ENCODE measurements around the gene ZMYND12. TPM values are rescaled to one million over a fixed set of nuclear protein-coding genes. Genes with fewer than 3 reads are reported as not detected.

The ZMYND12 gene
- total and polyA plus RNA-seq, 2 donors (not counting 3 experiments of a cell fraction or from before 2014, with no cell fraction given), result 0.33 to 0.40 TPM

DNA sequence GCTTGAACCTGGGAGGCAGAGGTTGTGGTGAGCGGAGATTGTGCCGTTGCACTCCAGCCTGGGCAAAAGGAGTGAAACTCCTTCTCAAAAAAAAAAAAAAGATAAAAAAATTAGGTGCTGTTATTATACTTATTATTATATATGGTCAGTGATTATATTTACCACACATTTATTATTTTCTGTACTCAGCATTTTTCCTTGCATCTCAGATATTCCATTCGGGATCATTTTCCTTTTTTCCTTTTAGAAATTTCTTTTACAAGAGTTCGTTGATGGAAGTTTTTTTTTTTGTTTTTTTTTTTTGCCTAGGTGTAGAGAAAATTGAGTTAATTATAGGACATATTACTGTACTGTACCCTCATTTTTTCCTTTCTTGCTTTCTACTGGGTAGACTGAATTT lies 20.8 kb upstream of the ZMYND12 start:
- no peak for DNase-seq (ENCODE audit: low read depth, low spot score)
- Histone ChIP-seq H3K4me1 (ENCODE audit: control insufficient read depth, extremely low read depth, insufficient read depth, low read length) (no peaks in the 10 kb centered on the region), H4K20me1 (replicated peaks; ENCODE audit: control insufficient read depth, extremely low read depth, insufficient read depth, low read length) (no peaks in the 10 kb centered on the region), H3K9me1 (replicated peaks; ENCODE audit: control insufficient read depth, extremely low read depth, insufficient read depth, low read length) (no peaks in the 10 kb centered on the region), H3K79me2 (ENCODE audit: control insufficient read depth, insufficient read depth, low read length) (no peaks in the 10 kb centered on the region), H3K36me3 (ENCODE audit: control insufficient read depth in 2 of 2, extremely low read depth in 1 of 2, insufficient read depth in 2 of 2, low read length in 2 of 2) (no peaks in the 10 kb centered on the region), H3K9ac (replicated peaks; ENCODE audit: extremely low read depth, insufficient read depth, low read length) (no peak overlapping the region), H3K4me2 (ENCODE audit: insufficient read depth, low read length) (no peak overlapping the region), H3K4me3 (replicated peaks in 1 of 3; ENCODE audit: insufficient read depth in 1 of 3, low read depth in 1 of 3, low read length in 3 of 3) (no peak overlapping the region), H3K27me3 (ENCODE audit: control insufficient read depth in 2 of 2, insufficient read depth in 2 of 2, low read length in 2 of 2) (peaks cover 0 to 4% of the 10 kb centered on the region in 2 experiments), H2AFZ (ENCODE audit: low read depth, low read length) (no peak overlapping the region), H3K9me3 (replicated peaks; ENCODE audit: control insufficient read depth, insufficient read depth, low read length) (no peaks in the 10 kb centered on the region), H3K27ac (ENCODE audit: insufficient read depth, low read depth, low read length) (no peak overlapping the region)
- no peak for FAIRE-seq
- BruUV-seq (replicated peaks), result no TSS peak
- POLR2A ChIA-PET, result no interaction called here
- intact Hi-C loops (cut with micrococcal nuclease) (no loop called here), dilution Hi-C loops (cut with MboI; ENCODE audit: extremely low pct_ligation_motif_present, low sequenced_read_pairs) (no loop called here)
- TF ChIP-seq MYC (IDR thresholded peaks at IDR 0.05; ENCODE audit: low read depth, low read length) (no peak), POLR2AphosphoS5 (IDR thresholded peaks at IDR 0.05; ENCODE audit: insufficient read depth, low read depth, low read length) (no peak), GATA2 (IDR thresholded peaks at IDR 0.05; ENCODE audit: insufficient read depth, insufficient read length, low read depth, low read length) (no peak), POLR2A (IDR thresholded peaks at IDR 0.05; ENCODE audit: low read depth, low read length) (no peak), EZH2 (IDR thresholded peaks at IDR 0.05; ENCODE audit: borderline replicate concordance, low read depth, low read length, severe bottlenecking) (no peak), FOS (IDR thresholded peaks at IDR 0.05; ENCODE audit: borderline replicate concordance, insufficient read depth, low read length) (no peak), JUN (IDR thresholded peaks at IDR 0.05; ENCODE audit: borderline replicate concordance, insufficient read depth, insufficient read length, low read depth) (no peak)
- TF ChIP-seq, protein P1, sequence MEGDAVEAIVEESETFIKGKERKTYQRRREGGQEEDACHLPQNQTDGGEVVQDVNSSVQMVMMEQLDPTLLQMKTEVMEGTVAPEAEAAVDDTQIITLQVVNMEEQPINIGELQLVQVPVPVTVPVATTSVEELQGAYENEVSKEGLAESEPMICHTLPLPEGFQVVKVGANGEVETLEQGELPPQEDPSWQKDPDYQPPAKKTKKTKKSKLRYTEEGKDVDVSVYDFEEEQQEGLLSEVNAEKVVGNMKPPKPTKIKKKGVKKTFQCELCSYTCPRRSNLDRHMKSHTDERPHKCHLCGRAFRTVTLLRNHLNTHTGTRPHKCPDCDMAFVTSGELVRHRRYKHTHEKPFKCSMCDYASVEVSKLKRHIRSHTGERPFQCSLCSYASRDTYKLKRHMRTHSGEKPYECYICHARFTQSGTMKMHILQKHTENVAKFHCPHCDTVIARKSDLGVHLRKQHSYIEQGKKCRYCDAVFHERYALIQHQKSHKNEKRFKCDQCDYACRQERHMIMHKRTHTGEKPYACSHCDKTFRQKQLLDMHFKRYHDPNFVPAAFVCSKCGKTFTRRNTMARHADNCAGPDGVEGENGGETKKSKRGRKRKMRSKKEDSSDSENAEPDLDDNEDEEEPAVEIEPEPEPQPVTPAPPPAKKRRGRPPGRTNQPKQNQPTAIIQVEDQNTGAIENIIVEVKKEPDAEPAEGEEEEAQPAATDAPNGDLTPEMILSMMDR (IDR thresholded peaks at IDR 0.05; ENCODE audit: extremely low read depth in 1 of 2, insufficient read depth in 1 of 2, low read depth in 1 of 2, low read length in 2 of 2), result no peak
- TF ChIP-seq, protein P2, sequence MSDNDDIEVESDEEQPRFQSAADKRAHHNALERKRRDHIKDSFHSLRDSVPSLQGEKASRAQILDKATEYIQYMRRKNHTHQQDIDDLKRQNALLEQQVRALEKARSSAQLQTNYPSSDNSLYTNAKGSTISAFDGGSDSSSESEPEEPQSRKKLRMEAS (IDR thresholded peaks at IDR 0.05; ENCODE audit: insufficient read depth, insufficient read length), result no peak
- CTCF ChIA-PET, result no interaction called here
